ENCODE results near the gene NFE2L3.

NFE2L3 gene

DNA sequence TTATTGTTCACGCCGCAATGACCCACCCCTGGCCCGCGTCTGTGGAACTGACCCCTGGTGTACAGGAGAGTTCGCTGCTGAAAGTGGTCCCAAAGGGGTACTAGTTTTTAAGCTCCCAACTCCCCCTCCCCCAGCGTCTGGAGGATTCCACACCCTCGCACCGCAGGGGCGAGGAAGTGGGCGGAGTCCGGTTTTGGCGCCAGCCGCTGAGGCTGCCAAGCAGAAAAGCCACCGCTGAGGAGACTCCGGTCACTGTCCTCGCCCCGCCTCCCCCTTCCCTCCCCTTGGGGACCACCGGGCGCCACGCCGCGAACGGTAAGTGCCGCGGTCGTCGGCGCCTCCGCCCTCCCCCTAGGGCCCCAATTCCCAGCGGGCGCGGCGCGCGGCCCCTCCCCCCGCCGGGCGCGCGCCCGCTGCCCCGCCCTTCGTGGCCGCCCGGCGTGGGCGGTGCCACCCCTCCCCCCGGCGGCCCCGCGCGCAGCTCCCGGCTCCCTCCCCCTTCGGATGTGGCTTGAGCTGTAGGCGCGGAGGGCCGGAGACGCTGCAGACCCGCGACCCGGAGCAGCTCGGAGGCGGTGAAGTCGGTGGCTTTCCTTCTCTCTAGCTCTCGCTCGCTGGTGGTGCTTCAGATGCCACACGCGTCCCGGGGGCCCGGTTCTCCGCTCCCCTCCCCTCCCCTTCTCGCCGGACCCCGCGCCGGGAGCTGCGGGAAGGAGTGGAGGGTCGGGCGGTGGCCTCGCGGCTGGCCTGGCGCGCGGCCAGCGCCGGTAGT, 49.4 kb downstream of the NFE2L3 start, which contains the start of gene CBX3:
Gene CBX3, plus strand, starts transcription at position 499 of the 772 bp plus-strand sequence. CDS start 1,254 bp downstream, outside the sequence.
- DNase-seq = peak; percentile 90

DNA sequence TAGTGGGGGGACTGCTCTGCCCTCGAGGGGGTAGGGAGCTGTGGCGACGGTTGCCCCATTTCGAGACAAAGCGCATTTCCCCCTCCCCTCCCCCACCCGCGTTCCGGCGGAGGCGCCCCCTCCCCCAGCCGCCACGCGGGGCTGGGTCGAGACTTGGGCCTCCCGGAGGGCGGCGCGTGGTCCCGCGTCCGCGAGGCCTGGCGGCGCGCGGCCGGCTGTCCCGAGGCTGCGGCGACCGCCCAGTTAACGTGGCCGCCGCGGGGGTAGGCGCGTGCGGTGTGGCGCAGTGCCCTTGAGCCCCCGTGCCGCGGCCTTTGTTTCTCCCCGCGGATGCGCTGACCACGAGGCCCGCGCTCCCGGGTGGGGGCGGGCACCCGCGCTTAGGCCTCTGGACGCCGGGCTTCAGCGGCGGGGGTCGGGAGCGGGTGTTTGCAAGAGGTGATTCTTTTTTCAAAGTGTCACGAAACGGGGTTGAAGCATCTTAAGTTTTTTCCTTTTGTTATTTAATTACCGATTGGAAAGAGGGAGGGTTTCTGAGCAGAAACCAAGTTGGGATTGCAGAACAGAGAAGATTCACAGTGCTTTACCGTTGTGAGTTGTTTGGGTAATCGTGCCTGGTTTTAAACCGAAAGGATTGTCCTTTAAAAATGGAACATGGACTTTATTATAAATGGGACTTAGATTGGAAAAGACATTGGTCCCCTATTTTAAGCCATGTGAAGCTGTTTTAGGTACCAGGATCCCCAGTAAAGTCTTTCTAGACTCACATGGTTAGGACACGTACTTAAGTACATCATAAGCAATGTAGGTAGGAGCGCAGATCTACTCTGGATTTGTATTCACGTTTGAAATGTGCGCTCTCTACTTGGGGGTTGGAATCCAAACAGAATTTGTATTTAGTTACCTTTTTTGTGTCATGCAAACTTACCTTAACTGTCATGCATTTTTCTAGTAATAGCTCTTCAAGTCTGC, 50.3 kb downstream of the NFE2L3 start:
- peak; percentile 57 for DNase-seq

DNA sequence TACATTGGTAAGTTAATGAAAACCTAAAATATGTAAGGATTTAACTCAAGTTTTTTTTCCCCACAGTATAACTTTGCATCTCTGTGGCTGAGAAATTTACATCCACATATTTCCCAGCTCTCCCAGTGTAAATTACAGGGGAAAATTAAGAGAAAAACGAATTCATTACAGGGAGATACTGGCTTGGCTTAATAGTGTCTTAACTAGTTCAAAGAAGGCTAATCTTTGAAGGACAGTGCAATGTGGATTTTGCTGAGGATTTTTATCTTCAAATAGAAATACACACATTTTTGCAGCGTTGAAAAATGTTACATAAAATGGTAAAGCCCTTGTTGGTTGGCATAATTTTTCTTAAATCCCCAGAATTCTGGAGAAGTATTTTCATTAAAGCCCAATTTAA, 51.0 kb downstream of the NFE2L3 start:
- no peak for DNase-seq

DNA sequence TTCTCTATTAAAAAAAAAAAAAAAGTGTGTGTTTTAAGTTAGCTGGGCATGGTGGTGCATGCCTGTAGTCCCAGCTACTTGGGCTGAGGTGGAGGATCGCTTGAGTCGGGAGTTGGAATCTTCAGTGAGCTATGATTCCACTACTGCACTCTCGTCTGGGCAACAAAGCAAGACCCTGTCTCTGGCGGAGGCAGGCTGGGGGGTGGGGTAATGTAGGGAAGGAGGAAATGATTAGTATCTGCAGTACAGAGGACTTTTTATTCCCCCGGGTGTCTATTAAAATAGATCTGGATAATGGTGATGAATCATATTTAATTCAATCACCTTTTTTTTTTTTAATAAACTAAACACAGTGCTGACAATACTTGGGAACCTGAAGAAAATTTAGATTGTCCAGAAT, 56.0 kb downstream of the NFE2L3 start:
- DNase-seq = no peak

DNA sequence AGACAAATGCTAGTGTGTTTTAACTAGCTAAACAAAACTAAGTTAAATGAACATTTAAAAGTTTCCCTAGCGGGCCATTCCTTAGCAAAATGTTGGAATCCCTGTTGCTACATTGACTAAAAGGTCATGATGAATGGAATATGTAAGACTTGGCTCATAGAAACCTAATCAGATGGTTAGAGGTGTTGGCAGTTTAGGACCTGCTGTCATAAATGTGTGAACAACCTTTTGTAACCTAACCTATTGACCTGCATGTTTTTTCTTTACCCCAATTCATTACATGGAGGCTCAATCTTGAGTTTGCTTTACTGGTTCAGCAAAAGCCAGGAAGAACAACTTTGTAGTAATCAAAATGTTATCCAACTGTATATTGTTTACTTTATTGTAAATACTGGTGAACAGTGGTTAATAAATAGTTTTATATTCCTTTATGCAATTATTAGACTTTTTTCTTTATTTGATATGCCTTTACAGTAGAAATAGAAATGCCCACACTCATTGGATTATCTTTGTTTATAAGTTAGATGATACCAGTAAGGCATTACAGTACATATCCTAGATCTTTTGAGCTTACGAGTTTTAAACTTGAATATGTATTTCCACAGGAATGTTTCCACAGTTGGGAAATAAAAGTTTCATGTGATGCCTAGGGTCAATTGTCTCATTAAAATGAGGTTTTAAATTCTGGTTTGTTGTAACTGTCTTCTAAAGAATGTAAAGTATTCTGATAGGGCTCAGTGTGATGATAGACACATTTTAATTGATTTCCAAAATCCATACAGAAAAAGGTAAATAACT, 61.1 kb downstream of the NFE2L3 start:
- no peak for DNase-seq

DNA sequence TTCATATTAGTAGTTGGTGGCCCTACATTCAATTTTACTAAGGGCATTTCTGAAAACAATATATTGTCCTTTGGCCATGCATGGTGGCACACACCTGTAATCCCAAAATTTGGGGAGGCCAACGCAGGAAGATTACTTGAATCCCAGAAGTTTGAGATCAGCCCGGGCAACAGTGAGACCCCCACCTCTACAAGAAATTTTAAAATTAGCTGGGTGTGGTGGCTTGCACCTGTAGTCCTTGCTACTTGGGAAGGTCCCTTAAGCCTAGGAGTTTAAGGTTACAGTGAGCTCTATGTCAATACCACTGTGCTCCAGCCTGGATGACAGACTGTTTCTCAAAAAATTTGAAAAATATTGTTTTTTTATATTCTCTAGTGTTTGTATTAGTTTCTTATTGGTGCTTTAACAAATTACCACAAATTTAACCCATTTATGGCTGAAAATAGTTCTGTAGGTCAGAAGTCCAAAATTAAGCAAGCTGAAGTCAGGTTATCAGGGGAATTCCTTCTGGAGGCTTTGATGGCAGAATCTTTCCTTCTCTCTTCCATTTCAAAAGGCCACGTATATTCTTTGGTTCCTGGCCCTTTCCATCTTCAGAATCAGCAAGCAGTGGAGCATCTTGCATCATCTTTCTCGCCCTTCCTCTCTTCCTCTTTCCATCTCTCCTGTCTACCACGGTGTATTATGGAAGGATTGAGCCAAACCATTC, 62.0 kb downstream of the NFE2L3 start:
- no peak for DNase-seq

DNA sequence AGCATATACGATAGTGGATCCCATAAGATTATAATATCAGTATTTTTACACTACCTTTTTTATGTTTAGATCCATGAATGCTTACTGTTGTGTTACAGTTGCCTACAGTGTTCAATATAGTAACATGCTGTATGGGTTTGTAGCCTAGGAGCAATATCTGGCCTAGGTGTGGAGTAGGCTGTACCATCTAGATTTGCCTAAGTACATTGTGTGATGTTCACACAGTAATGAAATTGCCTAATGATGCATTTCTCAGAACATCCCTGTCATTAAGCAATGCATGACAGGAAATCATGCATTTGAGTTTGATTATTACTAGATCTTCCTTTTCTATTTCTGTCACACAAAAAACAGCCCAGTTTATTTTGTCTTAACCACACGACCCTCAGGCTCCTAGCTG, 64.1 kb downstream of the NFE2L3 start:
- no peak for DNase-seq

DNA sequence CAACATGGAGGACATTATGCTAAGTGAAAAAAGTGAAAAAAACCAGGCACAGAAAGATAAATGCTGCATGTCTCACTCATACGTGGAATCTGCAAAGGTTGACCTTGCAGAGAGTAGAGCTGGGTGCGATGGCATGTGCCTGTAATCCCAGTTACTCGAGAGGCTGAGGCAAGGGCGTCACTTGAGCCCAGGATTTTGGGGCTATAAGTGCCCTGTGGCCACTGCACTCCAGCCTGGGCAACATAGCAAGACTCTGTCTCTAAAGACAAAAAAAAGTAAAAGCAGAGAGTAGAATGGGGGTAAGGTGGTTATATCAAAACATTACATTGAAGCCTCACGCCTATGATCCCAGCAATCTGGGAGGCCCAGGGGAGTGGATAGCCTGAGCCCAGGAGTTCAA, 72.4 kb downstream of the NFE2L3 start:
- no peak for DNase-seq

DNA sequence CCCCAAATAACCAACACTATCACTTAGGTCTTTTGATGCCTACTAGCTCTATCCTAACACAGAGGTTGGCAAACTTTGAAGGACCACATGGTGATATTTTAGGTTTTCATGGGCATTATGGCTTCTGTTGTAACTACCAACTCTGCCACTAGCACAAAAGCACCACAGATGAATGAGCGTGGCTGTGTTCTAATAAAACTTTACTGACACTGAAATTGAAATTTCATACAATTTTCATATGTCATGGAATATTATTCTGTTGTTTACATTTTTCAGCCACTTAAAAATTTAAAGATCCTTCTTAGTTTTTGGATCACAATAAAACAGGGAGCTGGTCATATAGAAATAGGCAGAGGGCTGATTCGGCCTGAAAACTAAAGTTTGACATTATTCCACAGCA, 76.0 kb downstream of the NFE2L3 start:
- no peak for DNase-seq

DNA sequence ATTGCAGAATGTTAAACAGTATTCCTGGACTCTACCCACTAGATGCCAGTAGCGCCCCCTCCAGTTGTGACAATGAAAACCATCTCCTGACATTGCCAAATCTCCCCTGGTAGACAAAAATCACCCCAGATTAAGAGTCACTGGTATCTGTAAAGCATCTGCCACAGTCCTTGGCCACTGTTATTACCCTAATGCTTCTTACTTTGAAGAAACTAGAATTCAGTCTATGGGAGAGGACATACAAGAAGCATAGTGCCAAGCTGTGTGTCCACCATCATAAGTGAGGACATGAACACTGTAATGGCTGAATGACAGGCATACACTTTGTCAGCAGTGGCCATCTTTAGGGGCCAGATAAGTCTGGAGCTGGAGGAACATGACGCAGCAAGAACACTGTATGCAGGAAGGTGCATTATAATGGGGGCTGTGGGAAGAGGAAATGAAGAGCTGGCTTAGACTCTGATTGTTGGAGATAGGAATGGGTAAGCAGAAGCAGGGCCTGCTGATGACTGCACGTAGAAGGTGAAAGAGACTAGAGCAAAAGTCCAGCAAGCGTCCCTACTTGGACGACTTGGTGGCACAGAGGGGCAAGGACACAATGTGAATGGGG, 82.0 kb downstream of the NFE2L3 start:
- DNase-seq = no peak

Measured in activated gamma-delta T cell treated with Interleukin-2 at 50 U/mL for 16 hours (primary cell).